Activated CD4-positive, alpha-beta T cell treated with anti-CD3 and anti-CD28 coated beads, Interleukin-2, amount 50 U/mL, for 48 hours (primary cell): Measurements from ENCODE around the gene LIPC.
A peak's percentile ranks its signal among the peaks of the same experiment; 100 is the strongest.

ENCODE experiments used
- DNase-seq, 2 experiments: peaks; one replicate each; pipeline ENCODE4 v3.0.0-alpha.2; 2020

The LIPC gene

GRCh38 chr15:58431221-58432149 is at the start of gene LIPC:
Gene LIPC (plus strand): TSS chr15:58431991. CDS start chr15:58432033, 42 bp downstream.
- no peak for DNase-seq

GRCh38 chr15:58383876-58384275 is 47.9 kb upstream of the LIPC start:
- peak; percentile 41 to 59 for DNase-seq

GRCh38 chr15:58384667-58385066 is 47.1 kb upstream of the LIPC start:
- no peak for DNase-seq

- DNase-seq: no peak
Observed at GRCh38 chr15:58386081-58386480, 45.7 kb upstream of the LIPC start.

- DNase-seq: no peak
Observed at GRCh38 chr15:58386641-58387040, 45.1 kb upstream of the LIPC start.

- no peak for DNase-seq
Observed at GRCh38 chr15:58387130-58387529, 44.7 kb upstream of the LIPC start.

- DNase-seq: no peak
Observed at GRCh38 chr15:58388211-58388610, 43.6 kb upstream of the LIPC start.

GRCh38 chr15:58390118-58390517 is 41.7 kb upstream of the LIPC start:
- no peak for DNase-seq

- no peak for DNase-seq
Observed at GRCh38 chr15:58390655-58391054, 41.1 kb upstream of the LIPC start.

- DNase-seq: no peak
Observed at GRCh38 chr15:58391088-58391487, 40.7 kb upstream of the LIPC start.

- no peak for DNase-seq
Observed at GRCh38 chr15:58392141-58392540, 39.6 kb upstream of the LIPC start.

- no peak for DNase-seq
Observed at GRCh38 chr15:58392611-58393161, 39.1 kb upstream of the LIPC start.

GRCh38 chr15:58393241-58393662 is 38.5 kb upstream of the LIPC start:
- no peak for DNase-seq

GRCh38 chr15:58396181-58396580 is 35.6 kb upstream of the LIPC start:
- DNase-seq: no peak

GRCh38 chr15:58398071-58398470 is 33.7 kb upstream of the LIPC start:
- DNase-seq: no peak

GRCh38 chr15:58398643-58399042 is 33.1 kb upstream of the LIPC start:
- DNase-seq: no peak

- DNase-seq: no peak
Observed at GRCh38 chr15:58399739-58400138, 32.1 kb upstream of the LIPC start.

GRCh38 chr15:58401276-58401675 is 30.5 kb upstream of the LIPC start:
- DNase-seq: no peak

- no peak for DNase-seq
Observed at GRCh38 chr15:58401991-58402649, 29.7 kb upstream of the LIPC start.

GRCh38 chr15:58403581-58403980 is 28.2 kb upstream of the LIPC start:
- no peak for DNase-seq

- no peak for DNase-seq
Observed at GRCh38 chr15:58404020-58404419, 27.8 kb upstream of the LIPC start.

- no peak for DNase-seq
Observed at GRCh38 chr15:58404722-58405121, 27.1 kb upstream of the LIPC start.

- DNase-seq: no peak
Observed at GRCh38 chr15:58405865-58406264, 25.9 kb upstream of the LIPC start.

- DNase-seq: no peak
Observed at GRCh38 chr15:58406811-58407210, 25.0 kb upstream of the LIPC start.
